Glomerular endothelial cell (primary cell): Measurements from ENCODE around the gene CLMN. TPM values are rescaled to one million over a fixed set of nuclear protein-coding genes. Genes with fewer than 3 reads are reported as not detected.

Source experiments
- DNase-seq: peaks from one replicate; pipeline ENCODE4 v3.0.0-alpha.2; 2011; ENCODE audit warnings: low read depth, low spot score; ENCODE audit errors: extremely low read depth
- total RNA-seq: library from RNA; depleted of rRNA; stranded (reverse); fragments of >200 nt; gene quantifications from 2 replicates; pipeline ENCODE4 v1.2.3, GENCODE V29; 2015

CLMN gene
- total RNA-seq, 1 donor from 2014 or later, result 2.6 TPM

GRCh38 chr14:95321693-95322455, 2.2 kb upstream of the CLMN start:
- DNase-seq, result no peak

- no peak for DNase-seq
These were observed 1.4 kb upstream of the CLMN start for GRCh38 chr14:95320955-95321600.

GRCh38 chr14:95320078-95320895, 579 bp upstream of the CLMN start:
- DNase-seq, result no peak

DNA sequence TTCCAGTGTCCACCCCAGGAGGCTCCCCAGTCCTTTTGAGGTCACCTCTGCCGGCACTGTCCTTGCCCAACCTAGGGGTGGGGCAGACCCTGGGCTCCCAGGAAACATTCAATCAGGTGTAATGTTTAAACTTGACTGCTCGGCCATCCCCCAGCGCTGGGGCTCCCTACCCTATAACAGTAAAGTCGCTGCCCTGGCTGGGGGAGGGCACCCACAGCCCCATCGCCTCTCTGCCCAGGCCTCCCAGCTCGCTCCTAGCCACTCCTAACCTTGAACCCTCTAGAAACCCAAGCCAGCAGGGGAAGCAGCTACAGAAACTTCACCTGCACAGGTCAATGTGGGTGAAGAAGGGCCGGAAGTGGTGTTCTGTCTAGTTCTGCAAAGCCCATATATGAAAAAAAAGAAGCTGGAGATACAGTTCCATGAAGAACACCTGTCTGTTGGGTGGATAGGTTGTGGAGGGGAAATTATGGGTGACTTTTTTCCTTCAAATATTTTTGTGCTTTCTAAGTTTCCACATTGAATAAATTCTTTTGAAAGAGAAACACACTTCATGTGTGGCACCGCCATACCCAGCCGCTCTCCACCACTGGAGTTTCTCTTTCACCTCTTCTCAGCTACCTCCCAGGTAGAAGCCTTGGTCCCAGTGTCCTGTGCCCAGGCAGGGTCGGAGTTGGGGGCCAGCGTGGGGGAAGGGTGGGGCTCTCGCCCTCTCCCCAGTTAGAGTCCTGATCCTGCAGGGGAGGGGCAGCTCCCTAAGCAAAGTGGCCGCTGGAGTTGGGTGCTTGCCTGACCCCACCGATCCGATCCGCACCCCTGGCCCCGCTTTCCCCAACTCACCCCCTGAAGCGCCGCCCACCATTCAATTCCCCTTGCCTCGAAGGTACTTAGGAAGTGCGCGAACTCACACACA, 1.1 kb downstream of the CLMN start:
- DNase-seq, result no peak

GRCh38 chr14:95317817-95318343, 1.8 kb downstream of the CLMN start:
- no peak for DNase-seq

DNA sequence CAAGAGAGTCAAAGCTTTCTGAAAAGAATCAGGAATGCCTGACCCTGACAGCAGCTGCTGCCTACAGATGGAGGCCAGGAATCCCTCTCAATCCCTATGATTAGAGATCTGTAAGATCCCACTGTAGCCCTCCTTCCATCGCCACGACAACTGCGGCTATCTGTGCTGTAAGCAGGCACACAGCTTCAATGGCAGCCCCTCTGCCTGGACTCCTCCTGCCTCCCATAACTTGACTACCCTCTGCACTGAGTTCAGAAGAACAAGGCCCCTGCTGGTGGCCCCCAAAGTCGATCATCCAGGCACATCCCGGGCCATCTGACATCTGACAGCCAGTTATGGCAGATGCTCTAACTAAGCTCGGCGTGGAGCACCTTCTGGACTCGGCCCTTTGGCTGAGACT, 2.9 kb downstream of the CLMN start:
- DNase-seq, result no peak

DNA sequence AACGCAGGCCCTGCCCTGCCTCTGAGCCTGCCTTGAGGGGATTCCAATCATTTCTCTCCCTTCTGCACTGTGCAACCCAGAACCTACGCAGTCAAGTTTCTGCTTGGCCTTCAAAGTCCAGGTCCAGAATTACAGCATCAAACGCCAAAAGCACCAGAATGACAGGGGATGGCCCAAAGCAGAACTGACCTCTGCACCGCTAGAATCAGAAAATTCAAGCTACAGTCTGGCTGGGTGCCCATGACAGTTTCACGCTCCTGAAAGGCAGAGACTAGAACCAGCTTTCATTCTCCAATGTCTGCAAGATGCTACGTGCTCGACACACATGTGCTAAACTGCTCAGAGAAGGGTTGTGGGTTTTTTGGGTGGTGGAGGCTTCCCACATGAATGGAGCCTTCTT, 4.1 kb downstream of the CLMN start:
- no peak for DNase-seq

DNA sequence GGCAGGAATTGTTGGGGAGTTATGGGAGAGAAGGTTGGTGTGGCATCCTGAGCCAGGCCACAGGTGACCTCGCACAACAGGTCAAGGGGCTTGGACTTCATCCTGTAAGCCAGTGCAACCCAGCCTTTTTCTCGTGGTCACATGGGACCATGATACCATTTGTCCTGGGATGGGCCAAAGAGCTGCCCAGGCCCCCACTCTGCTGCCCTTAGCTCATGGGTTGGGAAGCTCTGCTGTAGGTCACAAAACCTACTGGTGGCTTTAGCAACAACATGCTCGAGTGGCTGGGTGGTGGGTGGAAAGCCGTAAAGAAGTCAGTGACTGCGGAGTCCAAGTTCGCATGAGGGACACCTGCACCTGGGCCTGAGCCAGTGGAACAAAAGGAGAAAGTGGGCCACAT, 4.6 kb downstream of the CLMN start:
- DNase-seq, result no peak

DNA sequence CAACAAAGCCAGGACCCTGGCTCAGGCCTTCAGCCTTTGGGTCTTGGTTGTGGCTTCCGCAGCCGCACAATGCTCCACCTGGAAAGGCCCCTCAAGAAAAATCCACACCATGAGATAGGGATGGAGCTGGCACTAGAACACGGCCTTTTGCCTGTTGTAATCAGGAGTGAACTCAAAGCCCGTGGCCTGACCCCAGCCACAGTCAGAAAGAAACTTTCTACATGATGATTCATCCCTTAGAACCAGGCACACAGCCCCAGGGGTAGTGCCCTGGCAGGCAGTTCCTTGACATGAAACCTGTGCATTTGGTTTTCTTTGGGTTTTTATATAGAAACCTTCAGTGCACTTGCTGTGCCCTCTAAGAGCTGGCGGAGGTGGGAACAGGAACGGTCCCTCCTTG, 5.1 kb downstream of the CLMN start:
- no peak for DNase-seq

GRCh38 chr14:95313707-95314106, 6.0 kb downstream of the CLMN start:
- no peak for DNase-seq

DNA sequence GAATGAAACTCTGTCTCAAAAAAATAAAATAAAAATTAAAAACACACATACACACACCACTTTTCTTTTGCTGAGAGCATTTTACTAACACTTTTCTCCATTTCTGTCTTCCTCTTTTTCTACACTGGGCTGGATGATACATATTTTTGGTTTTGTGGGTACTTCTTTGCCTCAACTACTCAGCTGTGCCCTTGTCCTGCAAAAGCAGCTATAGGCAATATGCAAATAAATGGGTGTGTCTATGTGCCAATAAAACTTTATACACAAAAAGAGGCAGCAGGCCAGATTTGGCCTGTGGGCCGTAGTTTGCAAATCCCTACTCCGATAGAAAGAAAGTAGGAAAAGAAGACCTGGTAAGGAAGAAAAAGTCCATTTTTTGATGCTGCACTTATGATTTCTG, 6.5 kb downstream of the CLMN start:
- DNase-seq, result no peak

DNA sequence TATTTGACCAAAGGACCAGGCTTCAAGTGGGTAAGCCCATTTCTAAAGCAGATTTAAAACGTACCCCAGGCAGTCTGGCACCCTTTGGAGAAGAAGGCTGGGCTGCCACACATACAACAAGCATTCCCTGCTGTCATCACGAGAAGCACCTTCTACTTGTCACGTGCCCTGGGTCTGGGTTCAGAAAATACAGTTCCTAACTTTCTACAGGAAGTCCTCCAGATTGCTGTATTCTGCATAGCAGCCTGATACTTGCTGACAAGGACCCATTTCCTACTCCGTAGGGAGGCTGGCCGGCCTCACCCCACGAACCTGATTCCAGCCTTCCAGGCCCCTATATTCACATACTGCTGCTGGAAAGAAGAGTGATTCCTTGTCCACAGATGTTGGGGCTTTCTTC, 7.4 kb downstream of the CLMN start:
- DNase-seq, result no peak

GRCh38 chr14:95311752-95312151, 8.0 kb downstream of the CLMN start:
- peak; percentile 25 for DNase-seq

- no peak for DNase-seq
These were observed 8.9 kb downstream of the CLMN start for GRCh38 chr14:95310635-95311380.

- DNase-seq, result no peak
These were observed 10.3 kb downstream of the CLMN start for GRCh38 chr14:95309261-95310051.

- DNase-seq, result no peak
These were observed 11.6 kb downstream of the CLMN start for GRCh38 chr14:95308073-95308472.

DNA sequence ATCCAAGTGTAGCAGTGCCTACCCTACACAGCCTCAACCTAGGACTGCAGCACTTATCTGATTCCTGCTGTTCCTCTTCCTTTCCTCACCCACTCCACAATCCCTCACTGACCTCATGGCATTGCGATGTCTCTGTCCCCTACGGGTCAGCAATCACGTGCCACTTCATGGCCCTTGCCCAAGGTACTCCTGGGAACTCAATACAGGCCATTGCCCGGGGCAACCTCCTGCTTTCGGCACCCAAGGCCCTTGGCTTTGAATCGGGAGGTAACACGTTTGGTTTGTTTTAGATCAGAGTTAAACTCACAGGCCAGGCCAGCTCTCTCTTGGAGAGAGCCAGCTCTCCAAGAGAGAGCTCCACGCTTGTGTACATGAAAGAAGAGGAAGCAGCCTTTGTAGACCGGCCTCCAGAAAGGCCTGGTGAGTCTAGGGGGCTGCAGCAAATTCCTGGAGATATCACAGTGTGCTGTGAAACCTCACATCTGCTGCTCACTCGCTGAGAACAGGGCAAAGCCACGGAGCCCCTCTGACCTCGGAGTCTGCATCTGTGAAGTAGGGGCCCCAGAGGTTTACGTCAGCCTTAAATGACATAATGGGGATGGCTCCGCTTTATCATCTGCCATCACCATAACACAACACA, 12.2 kb downstream of the CLMN start:
- DNase-seq, result no peak

- no peak for DNase-seq
These were observed 13.8 kb downstream of the CLMN start for GRCh38 chr14:95305940-95306339.
